ENCODE results near the gene FADS2. TPM values are rescaled to one million over a fixed set of nuclear protein-coding genes. Genes with fewer than 3 reads are reported as not detected.

Gene FADS2
- total and polyA plus RNA-seq, 2 experiments from 2014 or later: 5.2 to 5.5 TPM

DNA sequence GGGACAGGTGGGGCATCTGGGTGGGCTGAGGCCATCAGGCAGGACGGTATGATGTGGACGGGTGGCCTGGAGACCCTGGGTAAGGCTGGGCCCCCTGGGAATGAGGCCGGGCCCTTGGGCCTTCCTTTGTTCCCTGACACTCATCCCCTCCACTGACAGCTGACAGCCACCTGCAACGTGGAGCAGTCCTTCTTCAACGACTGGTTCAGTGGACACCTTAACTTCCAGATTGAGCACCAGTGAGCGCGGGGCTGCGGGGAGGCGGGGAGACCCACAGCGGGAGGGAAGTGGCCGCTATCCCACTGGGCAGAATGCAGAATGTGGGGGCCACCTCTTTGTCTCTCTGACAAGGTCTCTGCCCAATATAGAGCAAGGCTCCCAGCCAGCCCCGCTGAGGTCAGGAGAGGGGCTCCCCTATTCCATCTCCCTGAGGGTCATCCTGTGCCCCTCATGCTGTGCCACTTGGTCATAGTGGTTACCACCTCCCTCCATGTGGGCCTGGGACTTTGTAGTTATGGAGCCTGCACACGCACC, 35.5 kb downstream of the FADS2 start:
- Histone ChIP-seq H3K9me3 (ENCODE audit: low read depth) (no peaks in the 10 kb centered on the region), H3K4me1 (ENCODE audit: insufficient read depth) (no peaks in the 10 kb centered on the region), H3K9ac (no peak overlapping the region), H3K79me2 (ENCODE audit: insufficient read depth) (no peaks in the 10 kb centered on the region), H4K20me1 (ENCODE audit: insufficient read depth) (no peaks in the 10 kb centered on the region), H3K4me2 (ENCODE audit: unreplicated experiment) (no peak overlapping the region), H3K27ac (no peak overlapping the region), H3K4me3 (no peak overlapping the region), H3F3A (ENCODE audit: insufficient read depth) (no peaks in the 10 kb centered on the region), H3K27me3 (replicated peaks; ENCODE audit: insufficient read depth) (no peaks in the 10 kb centered on the region), H2AFZ (no peak overlapping the region), H3K36me3 (ENCODE audit: low read depth) (no peaks in the 10 kb centered on the region), H3K9me2 (ENCODE audit: insufficient read depth) (no peaks in the 10 kb centered on the region)
- DNase-seq: no peak
- WGBS, 2 experiments (ENCODE audit: low coverage in 1 of 2, low lambda C conversion rate in 2 of 2, missing lambda C conversion rate in 2 of 2): 90 to 94% methylated on average over 13 of the region's 13 CpGs
- in situ Hi-C loops (cut with MboI): no loop called here
- TF ChIP-seq EZH2phosphoT487 (IDR thresholded peaks at IDR 0.05; ENCODE audit: insufficient read depth, low read depth): no peak
- no peak for TF ChIP-seq EZH2 (IDR thresholded peaks at IDR 0.05; ENCODE audit: insufficient read depth, poor library complexity, severe bottlenecking)

DNA sequence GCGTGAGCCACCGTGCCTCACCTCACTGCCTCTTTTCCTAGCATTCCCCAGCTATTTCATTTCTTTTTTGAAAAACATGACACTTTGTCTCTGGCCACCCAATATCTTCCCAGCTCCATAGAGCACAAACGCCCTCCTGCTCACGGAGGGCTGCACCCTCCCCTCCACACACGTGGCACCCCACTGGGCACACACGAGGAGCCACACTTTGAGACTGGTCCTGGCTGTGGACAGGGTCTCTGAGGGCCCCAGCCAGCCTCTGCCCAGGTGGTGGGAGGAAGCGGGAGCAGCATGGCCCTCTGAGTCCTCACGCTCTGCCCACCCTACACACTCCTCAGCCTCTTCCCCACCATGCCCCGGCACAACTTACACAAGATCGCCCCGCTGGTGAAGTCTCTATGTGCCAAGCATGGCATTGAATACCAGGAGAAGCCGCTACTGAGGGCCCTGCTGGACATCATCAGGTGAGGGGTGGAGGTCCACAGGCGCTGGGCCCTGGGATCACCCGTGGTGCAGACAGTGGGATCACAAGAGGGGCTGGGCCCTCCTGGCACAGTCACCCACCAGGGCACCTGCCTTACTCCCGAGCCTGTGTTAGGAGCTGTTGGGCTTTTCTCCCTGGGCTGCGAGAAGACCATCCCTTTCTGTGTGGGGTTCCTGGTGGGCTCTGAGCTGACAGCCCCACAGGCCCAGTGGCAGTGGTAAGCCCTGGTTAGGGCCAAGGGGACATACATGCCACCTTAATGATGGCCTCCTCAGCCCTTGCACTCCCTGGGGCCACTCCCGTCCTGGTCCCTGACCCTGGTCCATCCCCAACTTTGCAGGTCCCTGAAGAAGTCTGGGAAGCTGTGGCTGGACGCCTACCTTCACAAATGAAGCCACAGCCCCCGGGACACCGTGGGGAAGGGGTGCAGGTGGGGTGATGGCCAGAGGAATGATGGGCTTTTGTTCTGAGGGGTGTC, 37.0 kb downstream of the FADS2 start:
- H3K9ac ChIP-seq: no peak overlapping the region
- H2AFZ ChIP-seq: no peak overlapping the region
- H4K20me1 ChIP-seq (ENCODE audit: insufficient read depth): no peaks in the 10 kb centered on the region
- no peak overlapping the region for H3K4me2 ChIP-seq (ENCODE audit: unreplicated experiment)
- H3K4me1 ChIP-seq (ENCODE audit: insufficient read depth): no peaks in the 10 kb centered on the region
- WGBS, 2 experiments (ENCODE audit: low coverage in 1 of 2, low lambda C conversion rate in 2 of 2, missing lambda C conversion rate in 2 of 2): 82 to 85% methylated on average over 19 to 20 of the region's 20 CpGs
- TF ChIP-seq EZH2 (IDR thresholded peaks at IDR 0.05; ENCODE audit: insufficient read depth, poor library complexity, severe bottlenecking): no peak
- H3K4me3 ChIP-seq: no peak overlapping the region
- no peaks in the 10 kb centered on the region for H3K79me2 ChIP-seq (ENCODE audit: insufficient read depth)
- H3F3A ChIP-seq (ENCODE audit: insufficient read depth): no peaks in the 10 kb centered on the region
- in situ Hi-C loops (cut with MboI): no loop called here
- H3K27me3 ChIP-seq (replicated peaks; ENCODE audit: insufficient read depth): no peaks in the 10 kb centered on the region
- DNase-seq: no peak
- H3K27ac ChIP-seq: no peak overlapping the region
- H3K36me3 ChIP-seq (ENCODE audit: low read depth): no peaks in the 10 kb centered on the region
- no peaks in the 10 kb centered on the region for H3K9me2 ChIP-seq (ENCODE audit: insufficient read depth)
- H3K9me3 ChIP-seq (ENCODE audit: low read depth): no peaks in the 10 kb centered on the region

DNA sequence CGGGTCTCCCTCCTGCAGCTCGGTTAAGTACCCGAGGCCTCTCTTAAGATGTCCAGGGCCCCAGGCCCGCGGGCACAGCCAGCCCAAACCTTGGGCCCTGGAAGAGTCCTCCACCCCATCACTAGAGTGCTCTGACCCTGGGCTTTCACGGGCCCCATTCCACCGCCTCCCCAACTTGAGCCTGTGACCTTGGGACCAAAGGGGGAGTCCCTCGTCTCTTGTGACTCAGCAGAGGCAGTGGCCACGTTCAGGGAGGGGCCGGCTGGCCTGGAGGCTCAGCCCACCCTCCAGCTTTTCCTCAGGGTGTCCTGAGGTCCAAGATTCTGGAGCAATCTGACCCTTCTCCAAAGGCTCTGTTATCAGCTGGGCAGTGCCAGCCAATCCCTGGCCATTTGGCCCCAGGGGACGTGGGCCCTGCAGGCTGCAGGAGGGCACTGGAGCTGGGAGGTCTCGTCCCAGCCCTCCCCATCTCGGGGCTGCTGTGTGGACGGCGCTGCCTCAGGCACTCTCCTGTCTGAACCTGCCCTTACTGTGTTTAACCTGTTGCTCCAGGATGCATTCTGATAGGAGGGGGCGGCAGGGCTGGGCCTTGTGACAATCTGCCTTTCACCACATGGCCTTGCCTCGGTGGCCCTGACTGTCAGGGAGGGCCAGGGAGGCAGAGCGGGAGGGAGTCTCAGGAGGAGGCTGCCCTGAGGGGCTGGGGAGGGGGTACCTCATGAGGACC, 38.3 kb downstream of the FADS2 start:
- Histone ChIP-seq H2AFZ (no peak overlapping the region), H3K27me3 (replicated peaks; ENCODE audit: insufficient read depth) (no peaks in the 10 kb centered on the region), H3K4me2 (ENCODE audit: unreplicated experiment) (no peak overlapping the region), H3K4me1 (ENCODE audit: insufficient read depth) (peaks cover 2% of the 10 kb centered on the region; the same call in 1 of the 2 replicates), H3K79me2 (ENCODE audit: insufficient read depth) (no peaks in the 10 kb centered on the region), H3K36me3 (ENCODE audit: low read depth) (no peaks in the 10 kb centered on the region), H3F3A (ENCODE audit: insufficient read depth) (peaks cover 6% of the 10 kb centered on the region; the same call in 1 of the 2 replicates), H3K27ac (no peak overlapping the region), H3K9ac (no peak overlapping the region), H4K20me1 (ENCODE audit: insufficient read depth) (no peaks in the 10 kb centered on the region), H3K9me3 (ENCODE audit: low read depth) (no peaks in the 10 kb centered on the region), H3K9me2 (ENCODE audit: insufficient read depth) (no peaks in the 10 kb centered on the region), H3K4me3 (no peak overlapping the region)
- 76% methylated on average over 18 of the region's 18 CpGs for whole genome bisulfite sequencing, 2 experiments (ENCODE audit: low coverage in 1 of 2, low lambda C conversion rate in 2 of 2, missing lambda C conversion rate in 2 of 2)
- DNase-seq: no peak
- in situ Hi-C loops (cut with MboI): no loop called here
- no peak for TF ChIP-seq EZH2 (IDR thresholded peaks at IDR 0.05; ENCODE audit: insufficient read depth, poor library complexity, severe bottlenecking)
- TF ChIP-seq EZH2phosphoT487 (IDR thresholded peaks at IDR 0.05; ENCODE audit: insufficient read depth, low read depth): no peak

DNA sequence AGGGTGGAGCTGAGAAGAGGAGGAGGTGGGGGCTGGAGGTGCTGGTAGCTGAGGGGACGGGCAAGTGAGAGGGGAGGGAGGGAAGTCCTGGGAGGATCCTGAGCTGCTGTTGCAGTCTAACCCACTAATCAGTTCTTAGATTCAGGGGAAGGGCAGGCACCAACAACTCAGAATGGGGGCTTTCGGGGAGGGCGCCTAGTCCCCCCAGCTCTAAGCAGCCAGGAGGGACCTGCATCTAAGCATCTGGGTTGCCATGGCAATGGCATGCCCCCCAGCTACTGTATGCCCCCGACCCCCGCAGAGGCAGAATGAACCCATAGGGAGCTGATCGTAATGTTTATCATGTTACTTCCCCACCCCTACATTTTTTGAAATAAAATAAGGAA, 38.9 kb downstream of the FADS2 start:
- H2AFZ ChIP-seq: no peak overlapping the region
- H3K27me3 ChIP-seq (replicated peaks; ENCODE audit: insufficient read depth): no peaks in the 10 kb centered on the region
- no peak for DNase-seq
- no peaks in the 10 kb centered on the region for H3K79me2 ChIP-seq (ENCODE audit: insufficient read depth)
- no peaks in the 10 kb centered on the region for H3K36me3 ChIP-seq (ENCODE audit: low read depth)
- peaks cover 7% of the 10 kb centered on the region; the same call in 1 of the 2 replicates for H3F3A ChIP-seq (ENCODE audit: insufficient read depth)
- H3K4me3 ChIP-seq: no peak overlapping the region
- peaks cover 4% of the 10 kb centered on the region; the same call in 1 of the 2 replicates for H3K4me1 ChIP-seq (ENCODE audit: insufficient read depth)
- H3K9me3 ChIP-seq (ENCODE audit: low read depth): no peaks in the 10 kb centered on the region
- H4K20me1 ChIP-seq (ENCODE audit: insufficient read depth): no peaks in the 10 kb centered on the region
- WGBS, 2 experiments (ENCODE audit: low coverage in 1 of 2, low lambda C conversion rate in 2 of 2, missing lambda C conversion rate in 2 of 2): 88 to 89% methylated on average over 6 of the region's 6 CpGs
- TF ChIP-seq EZH2 (IDR thresholded peaks at IDR 0.05; ENCODE audit: insufficient read depth, poor library complexity, severe bottlenecking) (no peak), EZH2phosphoT487 (IDR thresholded peaks at IDR 0.05; ENCODE audit: insufficient read depth, low read depth) (no peak)
- no peaks in the 10 kb centered on the region for H3K9me2 ChIP-seq (ENCODE audit: insufficient read depth)
- in situ Hi-C loops (cut with MboI): no loop called here
- H3K9ac ChIP-seq: no peak overlapping the region
- no peak overlapping the region for H3K4me2 ChIP-seq (ENCODE audit: unreplicated experiment)
- H3K27ac ChIP-seq: no peak overlapping the region

Data from GM23248 (cell line).